Astrocyte of the hippocampus (primary cell): Measurements from ENCODE around the gene PLGRKT.

Experiments used
- DNase-seq: peaks from one replicate; pipeline ENCODE4 v3.0.0; 2011; ENCODE audit warnings: low read depth, low spot score

PLGRKT gene

DNA sequence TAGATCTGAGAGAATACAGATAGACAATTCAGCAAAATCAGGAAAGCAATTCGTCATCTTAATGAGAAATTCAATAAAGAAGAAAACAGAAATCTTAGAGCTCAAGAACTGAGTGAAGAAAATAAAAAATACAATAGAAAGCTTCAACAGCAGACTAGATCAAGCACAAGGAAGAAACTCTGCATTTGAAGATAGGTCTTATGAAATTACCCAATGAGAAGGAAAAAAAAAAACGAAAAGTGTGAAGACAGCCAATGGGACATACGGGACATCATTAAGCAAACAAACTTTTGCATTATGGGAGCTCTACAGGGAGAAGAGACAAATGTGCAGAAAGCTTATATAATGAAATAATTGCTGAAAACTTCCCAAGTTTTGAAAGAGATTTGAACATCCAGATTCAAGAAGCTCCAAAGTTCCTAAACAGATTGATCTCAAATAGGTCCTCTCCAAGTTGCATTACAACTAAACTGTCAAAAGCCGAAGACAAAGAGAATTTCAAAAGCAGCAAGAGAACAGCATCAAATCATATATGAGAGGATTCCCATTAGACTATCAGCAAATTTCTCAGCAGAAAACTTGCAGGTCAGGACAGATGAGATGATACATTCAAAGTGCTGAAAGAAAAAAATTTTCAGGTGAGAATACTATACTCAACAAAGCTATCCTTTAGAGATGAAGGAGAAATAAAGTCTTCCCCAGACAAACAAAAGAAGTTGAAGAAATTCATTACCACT is 122.4 kb downstream of the PLGRKT start:
- no peak for DNase-seq

DNA sequence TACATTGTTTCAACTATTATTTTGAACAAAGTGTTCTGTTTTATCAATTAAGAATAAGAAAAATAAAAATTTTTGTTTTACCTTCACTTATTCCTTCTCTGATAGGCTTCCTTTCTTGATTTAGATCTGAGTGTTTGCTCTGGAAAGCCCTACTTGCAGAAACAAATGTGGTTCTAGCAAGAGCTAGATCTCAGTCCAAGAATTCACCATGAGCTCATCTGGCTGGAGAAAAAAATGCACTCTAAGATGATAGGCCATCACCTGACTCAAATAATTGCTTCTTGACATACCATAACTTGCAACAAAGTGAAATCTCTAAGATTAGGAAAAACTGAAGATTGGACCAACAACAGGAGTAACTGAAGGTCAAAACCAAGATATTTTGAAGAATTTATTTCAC is 126.9 kb downstream of the PLGRKT start:
- no peak for DNase-seq
